ENCODE data around the gene EPHA10.
"Not testable (repeated sequence)": the region's sequence is repeated elsewhere in the genome, so short reads cannot be mapped to it uniquely, and the experiment has no call there.

EPHA10 gene

GRCh38 chr1:37776946-37777516, 12.1 kb upstream of the EPHA10 start:
- in situ Hi-C loops (cut with MboI; ENCODE audit: low sequenced_read_pairs), result no loop called here

- in situ Hi-C loops (cut with MboI; ENCODE audit: low sequenced_read_pairs), result not testable (repeated sequence)
Observed at GRCh38 chr1:37771440-37771839, 6.5 kb upstream of the EPHA10 start.

- in situ Hi-C loops (cut with MboI; ENCODE audit: low sequenced_read_pairs), result no loop called here
Observed at GRCh38 chr1:37767488-37767887, 2.6 kb upstream of the EPHA10 start.

- in situ Hi-C loops (cut with MboI; ENCODE audit: low sequenced_read_pairs), result no loop called here
Observed at GRCh38 chr1:37765916-37766664, 1.2 kb upstream of the EPHA10 start.

- in situ Hi-C loops (cut with MboI; ENCODE audit: low sequenced_read_pairs), result no loop called here
Observed at GRCh38 chr1:37764414-37764825, 500 bp downstream of the EPHA10 start.

- in situ Hi-C loops (cut with MboI; ENCODE audit: low sequenced_read_pairs), result no loop called here
Observed at GRCh38 chr1:37763791-37764413, 1.0 kb downstream of the EPHA10 start.

- in situ Hi-C loops (cut with MboI; ENCODE audit: low sequenced_read_pairs), result no loop called here
Observed at GRCh38 chr1:37762516-37762915, 2.4 kb downstream of the EPHA10 start.

GRCh38 chr1:37761416-37762095, 3.4 kb downstream of the EPHA10 start:
- in situ Hi-C loops (cut with MboI; ENCODE audit: low sequenced_read_pairs), result no loop called here

- in situ Hi-C loops (cut with MboI; ENCODE audit: low sequenced_read_pairs), result no loop called here
Observed at GRCh38 chr1:37759451-37759850, 5.5 kb downstream of the EPHA10 start.

GRCh38 chr1:37755951-37756560, 8.9 kb downstream of the EPHA10 start:
- in situ Hi-C loops (cut with MboI; ENCODE audit: low sequenced_read_pairs), result no loop called here

- in situ Hi-C loops (cut with MboI; ENCODE audit: low sequenced_read_pairs), result no loop called here
Observed at GRCh38 chr1:37755290-37755689, 9.6 kb downstream of the EPHA10 start.

- in situ Hi-C loops (cut with MboI; ENCODE audit: low sequenced_read_pairs), result no loop called here
Observed at GRCh38 chr1:37753473-37754321, 11.2 kb downstream of the EPHA10 start.

GRCh38 chr1:37752583-37753471, 12.1 kb downstream of the EPHA10 start:
- in situ Hi-C loops (cut with MboI; ENCODE audit: low sequenced_read_pairs), result no loop called here

- in situ Hi-C loops (cut with MboI; ENCODE audit: low sequenced_read_pairs), result no loop called here
Observed at GRCh38 chr1:37752213-37752582, 12.7 kb downstream of the EPHA10 start.

- in situ Hi-C loops (cut with MboI; ENCODE audit: low sequenced_read_pairs), result no loop called here
Observed at GRCh38 chr1:37748565-37748964, 16.4 kb downstream of the EPHA10 start.

- in situ Hi-C loops (cut with MboI; ENCODE audit: low sequenced_read_pairs), result no loop called here
Observed at GRCh38 chr1:37746806-37747205, 18.1 kb downstream of the EPHA10 start.

- in situ Hi-C loops (cut with MboI; ENCODE audit: low sequenced_read_pairs), result no loop called here
Observed at GRCh38 chr1:37741662-37742061, 23.3 kb downstream of the EPHA10 start.

GRCh38 chr1:37741130-37741529, 23.8 kb downstream of the EPHA10 start:
- in situ Hi-C loops (cut with MboI; ENCODE audit: low sequenced_read_pairs), result no loop called here

GRCh38 chr1:37739222-37739621, 25.7 kb downstream of the EPHA10 start:
- in situ Hi-C loops (cut with MboI; ENCODE audit: low sequenced_read_pairs), result no loop called here

All from hTERT RPE-1 (cell line).